DMS153 treated with DMSO at 0.1 percent for 48 hours (cell line): Measurements from ENCODE around the gene IL13RA2.

Experiments
- DNase-seq: peaks from one replicate; lab custom pipeline; 2025; ENCODE audit not compliant: unreplicated experiment; lab: John Stamatoyannopoulos, UW

Gene IL13RA2

GRCh38 chrX:114997779-114998178 is 19.6 kb downstream of the IL13RA2 start:
- no peak for DNase-seq

DNA sequence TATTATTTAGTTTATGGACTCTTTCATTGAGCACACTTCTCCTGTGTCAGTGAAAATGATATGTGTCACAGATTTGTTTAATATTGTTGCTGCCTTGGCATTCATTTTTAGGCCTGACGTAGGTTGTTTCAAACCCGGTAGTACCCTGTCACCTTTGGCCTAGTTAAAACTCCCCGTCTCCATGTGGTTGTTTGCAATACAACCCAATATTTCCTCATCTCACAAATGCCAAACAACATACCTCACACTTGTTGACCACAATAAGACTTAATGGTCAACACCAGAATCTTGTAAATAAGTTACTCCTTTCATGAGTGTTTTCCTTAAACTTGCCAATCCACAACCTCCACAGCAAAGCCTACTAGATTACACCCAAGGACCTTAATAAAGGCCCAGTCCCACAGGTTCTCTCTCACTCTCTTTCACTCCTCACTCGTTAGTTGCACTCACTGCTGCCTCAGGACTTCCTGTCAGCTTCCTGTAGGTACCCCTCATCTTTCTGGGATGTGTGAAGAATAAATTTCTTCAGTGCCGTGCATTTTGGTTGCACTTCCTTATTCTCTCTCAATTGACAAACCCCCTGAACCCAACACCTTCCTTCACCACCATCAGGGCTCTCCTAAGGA is 31.3 kb downstream of the IL13RA2 start:
- no peak for DNase-seq

DNA sequence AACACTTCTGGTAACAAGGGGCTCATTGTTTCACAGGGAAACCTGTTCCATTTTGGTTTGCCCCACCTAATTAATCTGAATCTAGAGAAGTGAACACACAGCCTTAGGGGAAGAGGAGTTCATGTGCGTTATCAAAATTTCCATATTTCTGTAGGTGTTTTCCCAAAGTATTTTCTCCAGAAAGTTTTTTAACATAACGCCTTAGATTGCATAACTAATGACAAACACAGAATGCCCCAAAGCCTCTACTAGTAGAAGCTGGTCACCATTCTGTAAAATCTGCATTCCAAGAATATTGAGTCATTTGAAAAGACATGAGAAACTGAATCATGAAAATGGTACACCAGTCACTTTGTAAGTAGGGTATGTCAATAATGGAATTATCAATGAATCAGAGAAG is 41.1 kb downstream of the IL13RA2 start:
- DNase-seq = no peak

DNA sequence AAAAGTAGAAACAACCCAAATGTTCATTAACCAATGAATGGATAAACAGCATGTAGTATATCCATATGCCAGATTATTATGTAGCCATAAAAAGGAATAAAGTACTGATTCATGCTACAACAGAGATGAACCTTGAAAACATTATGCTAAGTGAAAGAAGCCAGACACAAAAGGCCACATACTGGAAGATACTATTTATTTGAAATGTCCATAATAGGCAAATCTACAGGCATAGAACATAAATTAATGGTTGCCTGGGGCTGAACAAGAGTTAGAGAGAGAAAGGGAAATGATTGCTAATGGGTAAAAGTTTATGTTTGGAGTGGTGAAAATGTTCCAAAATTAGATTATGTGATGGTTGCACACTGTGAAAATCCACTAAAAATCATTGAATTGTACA is 44.4 kb downstream of the IL13RA2 start:
- no peak for DNase-seq

DNA sequence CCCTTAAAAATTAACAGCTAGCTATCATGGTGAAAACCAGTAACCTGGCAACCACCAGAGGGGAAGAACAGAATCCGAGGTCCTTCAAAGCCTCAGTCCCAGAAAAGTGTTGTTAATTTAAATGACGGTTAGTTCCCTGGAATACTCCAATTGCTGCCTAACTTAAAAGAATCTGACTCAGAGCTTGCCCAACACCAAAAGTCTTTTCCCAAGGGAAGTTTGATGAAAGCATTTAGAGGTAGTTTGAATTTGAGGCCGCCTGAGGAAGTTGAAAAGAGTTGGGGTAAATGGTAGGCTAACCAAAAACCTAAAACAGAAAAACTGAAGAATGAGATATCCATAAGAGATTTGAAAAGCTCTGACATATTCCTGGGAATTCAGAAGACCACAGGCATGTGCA is 46.6 kb downstream of the IL13RA2 start:
- no peak for DNase-seq

DNA sequence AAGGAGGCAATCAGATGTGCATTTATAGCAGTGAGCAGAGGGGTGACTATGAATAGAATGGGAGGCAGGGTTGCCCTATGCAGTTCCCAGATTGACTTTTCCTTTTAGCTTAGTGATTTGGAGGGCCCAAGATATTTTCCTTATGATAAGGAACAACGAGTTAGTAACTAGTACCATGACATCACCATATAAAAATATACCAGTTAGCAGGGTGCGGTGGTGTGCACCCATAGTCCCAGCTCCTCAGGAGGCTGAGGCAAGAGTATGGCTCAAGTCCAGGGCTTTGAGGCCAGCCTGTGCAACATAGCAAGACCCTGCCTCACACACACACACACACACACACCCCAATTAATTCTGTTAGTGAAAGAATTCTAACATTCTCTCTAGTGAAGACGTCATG is 53.0 kb downstream of the IL13RA2 start:
- DNase-seq = no peak

- no peak for DNase-seq
Measured at GRCh38 chrX:114962209-114962608, 55.2 kb downstream of the IL13RA2 start.

GRCh38 chrX:114959729-114960128 is 57.7 kb downstream of the IL13RA2 start:
- no peak for DNase-seq
